Suprapubic skin (tissue), 4 donors: Measurements from ENCODE around the gene RUBCNL. TPM values are rescaled to one million over a fixed set of nuclear protein-coding genes. Genes with fewer than 3 reads are reported as not detected.

Source experiments
- DNase-seq, 2 donors: peaks; one replicate each; pipeline ENCODE4 v3.0.0-alpha.2; 2019; ENCODE audit warnings: low spot score in 2 of 2
- H3K27ac ChIP-seq: fragments of 200-600 bp; sonication (generic); one replicate; pipeline ENCODE4 v1.5.1; 2019
- H3K27me3 ChIP-seq: fragments of 200-600 bp; sonication (generic); one replicate; pipeline ENCODE4 v1.5.1; 2019
- H3K36me3 ChIP-seq: fragments of 200-600 bp; sonication (generic); one replicate; pipeline ENCODE4 v1.5.1; 2019
- H3K4me1 ChIP-seq: fragments of 200-600 bp; sonication (generic); one replicate; pipeline ENCODE4 v1.5.1; 2019
- H3K4me3 ChIP-seq: fragments of 200-600 bp; sonication (generic); one replicate; pipeline ENCODE4 v1.5.1; 2019; ENCODE audit warnings: mild to moderate bottlenecking
- H3K9me3 ChIP-seq: fragments of 200-600 bp; sonication (generic); one replicate; pipeline ENCODE4 v1.5.1; 2019
- CTCF ChIP-seq, 2 donors: fragments of 200-600 bp in 1 of 2; fragments of 450-650 bp in 1 of 2; sonication (generic) in 1 of 2; IDR thresholded peaks; one replicate each; pipeline ENCODE4 v1.5.1; 2016 to 2019; ENCODE audit warnings: antibody characterized with exemption in 2 of 2, mild to moderate bottlenecking in 1 of 2, moderate library complexity in 1 of 2
- EP300 ChIP-seq: sonication (generic); formaldehyde crosslinking; IDR thresholded peaks from one replicate; pipeline ENCODE4 v1.6.1; 2017; ENCODE audit warnings: antibody characterized with exemption
- POLR2A ChIP-seq, 2 donors: fragments of 450-650 bp; IDR thresholded peaks; one replicate each; pipeline ENCODE4 v1.6.1; 2017; ENCODE audit warnings: antibody characterized with exemption in 2 of 2, mild to moderate bottlenecking in 2 of 2, moderate library complexity in 2 of 2
- POLR2AphosphoS5 ChIP-seq, 3 donors: sonication (generic); formaldehyde crosslinking; IDR thresholded peaks; one replicate each; pipeline ENCODE4 v1.6.1; 2017; ENCODE audit warnings: antibody characterized with exemption in 3 of 3
- WGBS: methylation state at CpG from one replicate; pipeline ENCODE4 v1.1.5; 2018; 5-methylcytosine and 5-hydroxymethylcytosine counted together
- total RNA-seq, 4 donors: library from RNA; depleted of rRNA; stranded (reverse); fragments of >200 nt; gene quantifications; one replicate each; pipeline ENCODE4 v1.1.0, GENCODE V29; 2016

RUBCNL gene
- total RNA-seq, 4 donors from 2014 or later: 0.57 to 3.9 (median 2.5) TPM

DNA sequence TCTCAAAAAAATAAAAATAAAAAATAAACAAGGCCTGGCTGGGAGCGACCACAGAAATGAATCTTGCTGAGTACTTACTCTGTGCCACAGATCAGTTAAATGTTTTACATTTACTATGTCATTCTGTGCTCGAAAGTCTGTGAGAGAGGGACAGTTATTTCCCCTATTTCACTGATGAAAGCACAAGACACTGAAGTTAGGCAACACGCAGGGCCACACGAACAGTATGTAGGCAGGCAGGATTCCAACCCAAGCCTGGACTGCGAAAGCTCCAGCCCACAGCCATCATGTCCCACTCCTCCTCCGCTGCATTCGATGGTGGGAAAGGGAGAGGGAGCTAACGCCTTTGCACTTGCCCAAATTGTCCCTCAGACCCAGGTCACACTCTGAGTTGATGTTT is 34.2 kb downstream of the RUBCNL start:
- no peak for DNase-seq
- no peaks in the 10 kb centered on the region for H3K9me3 ChIP-seq
- no peak for TF ChIP-seq EP300
- no peak for TF ChIP-seq POLR2A (IDR thresholded peaks at IDR 0.05)
- no peak for TF ChIP-seq CTCF (IDR thresholded peaks at IDR 0.05)
- TF ChIP-seq POLR2AphosphoS5 (IDR thresholded peaks at IDR 0.05): no peak
- H3K36me3 ChIP-seq: peaks cover 2% of the 10 kb centered on the region
- no peaks in the 10 kb centered on the region for H3K27me3 ChIP-seq
- H3K27ac ChIP-seq: no peak overlapping the region
- H3K4me3 ChIP-seq: no peak overlapping the region
- H3K4me1 ChIP-seq: no peaks in the 10 kb centered on the region
- WGBS: 91% methylated on average over 8 of the region's 8 CpGs

GRCh38 chr13:46350003-46350402 is 37.0 kb downstream of the RUBCNL start:
- TF ChIP-seq POLR2A (IDR thresholded peaks at IDR 0.05) (no peak), EP300 (no peak), POLR2AphosphoS5 (IDR thresholded peaks at IDR 0.05) (no peak), CTCF (IDR thresholded peaks at IDR 0.05) (no peak)
- Histone ChIP-seq H3K9me3 (no peaks in the 10 kb centered on the region), H3K4me3 (no peak overlapping the region), H3K4me1 (no peaks in the 10 kb centered on the region), H3K36me3 (peaks cover 2% of the 10 kb centered on the region), H3K27ac (no peak overlapping the region), H3K27me3 (no peaks in the 10 kb centered on the region)
- WGBS: 94% methylated on average over 11 of the region's 11 CpGs
- DNase-seq: no peak

DNA sequence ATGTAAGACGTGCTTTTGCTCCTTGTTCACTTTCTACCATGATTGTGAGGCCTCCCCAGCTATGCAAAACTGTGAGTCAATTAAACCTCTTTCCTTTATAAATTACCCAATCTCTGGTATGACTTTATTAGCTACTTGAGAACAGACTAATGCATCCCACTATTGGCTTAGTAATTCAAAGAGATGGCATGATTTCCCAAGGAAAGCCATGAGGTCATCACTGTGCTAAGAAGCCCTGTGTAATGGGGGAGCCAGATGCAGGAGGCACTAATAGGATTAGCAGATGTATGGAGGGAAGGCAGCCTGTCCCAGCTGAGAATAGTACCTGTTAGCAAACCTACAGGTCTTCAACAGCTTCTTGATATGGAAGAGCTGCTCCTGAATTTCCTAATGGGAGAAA is 38.1 kb downstream of the RUBCNL start:
- 89% methylated on average over 1 of the region's 1 CpG for WGBS
- no peak for DNase-seq
- Histone ChIP-seq H3K4me3 (no peak overlapping the region), H3K4me1 (no peaks in the 10 kb centered on the region), H3K27ac (no peak overlapping the region), H3K27me3 (no peaks in the 10 kb centered on the region), H3K9me3 (no peaks in the 10 kb centered on the region), H3K36me3 (peaks cover 2% of the 10 kb centered on the region)
- TF ChIP-seq CTCF (IDR thresholded peaks at IDR 0.05) (no peak), POLR2AphosphoS5 (IDR thresholded peaks at IDR 0.05) (no peak), POLR2A (IDR thresholded peaks at IDR 0.05) (no peak), EP300 (no peak)

- no peaks in the 10 kb centered on the region for H3K27me3 ChIP-seq
- no peaks in the 10 kb centered on the region for H3K9me3 ChIP-seq
- no peak for DNase-seq
- no peaks in the 10 kb centered on the region for H3K4me1 ChIP-seq
- no peak for TF ChIP-seq POLR2AphosphoS5 (IDR thresholded peaks at IDR 0.05)
- TF ChIP-seq CTCF (IDR thresholded peaks at IDR 0.05): no peak
- peaks cover 2% of the 10 kb centered on the region for H3K36me3 ChIP-seq
- WGBS: 94% methylated on average over 4 of the region's 4 CpGs
- no peak overlapping the region for H3K27ac ChIP-seq
- H3K4me3 ChIP-seq: no peak overlapping the region
Measured at GRCh38 chr13:46347277-46347676, 39.8 kb downstream of the RUBCNL start.

DNA sequence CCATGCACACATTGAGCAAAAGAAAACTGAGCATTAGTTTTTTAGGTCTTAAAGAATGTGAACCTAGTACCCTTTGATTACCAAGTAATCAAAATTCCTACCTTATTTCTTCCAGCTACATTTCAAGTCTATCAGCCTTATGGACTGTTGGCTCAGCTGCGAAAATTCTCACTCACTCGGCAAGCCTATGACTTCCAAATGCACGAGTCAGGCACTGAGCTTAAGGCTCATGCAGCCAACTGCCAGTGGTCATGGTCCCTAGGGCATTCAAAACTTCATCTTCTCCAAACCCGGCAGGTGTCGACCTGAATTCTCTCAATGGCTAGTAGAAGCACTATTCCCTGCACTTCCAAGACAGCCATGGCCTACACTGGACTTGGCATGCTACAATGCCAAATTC is 41.2 kb downstream of the RUBCNL start:
- 66% methylated on average over 5 of the region's 5 CpGs for WGBS
- H3K36me3 ChIP-seq: peaks cover 2% of the 10 kb centered on the region
- H3K4me1 ChIP-seq: no peaks in the 10 kb centered on the region
- no peaks in the 10 kb centered on the region for H3K27me3 ChIP-seq
- no peak overlapping the region for H3K4me3 ChIP-seq
- no peaks in the 10 kb centered on the region for H3K9me3 ChIP-seq
- no peak for DNase-seq
- TF ChIP-seq EP300: no peak
- no peak for TF ChIP-seq POLR2A (IDR thresholded peaks at IDR 0.05)
- TF ChIP-seq POLR2AphosphoS5 (IDR thresholded peaks at IDR 0.05): no peak
- no peak for TF ChIP-seq CTCF (IDR thresholded peaks at IDR 0.05)
- H3K27ac ChIP-seq: no peak overlapping the region
